HG02588 (cell line): ENCODE measurements around the gene MFN1.

Source experiments
- ATAC-seq: cut with Tn5 transposase; IDR thresholded peaks from one replicate; pipeline ENCODE4 v1.9.1; 2021; ENCODE audit warnings: mild to moderate bottlenecking, moderate library complexity; ENCODE audit not compliant: unreplicated experiment

MFN1 gene

DNA sequence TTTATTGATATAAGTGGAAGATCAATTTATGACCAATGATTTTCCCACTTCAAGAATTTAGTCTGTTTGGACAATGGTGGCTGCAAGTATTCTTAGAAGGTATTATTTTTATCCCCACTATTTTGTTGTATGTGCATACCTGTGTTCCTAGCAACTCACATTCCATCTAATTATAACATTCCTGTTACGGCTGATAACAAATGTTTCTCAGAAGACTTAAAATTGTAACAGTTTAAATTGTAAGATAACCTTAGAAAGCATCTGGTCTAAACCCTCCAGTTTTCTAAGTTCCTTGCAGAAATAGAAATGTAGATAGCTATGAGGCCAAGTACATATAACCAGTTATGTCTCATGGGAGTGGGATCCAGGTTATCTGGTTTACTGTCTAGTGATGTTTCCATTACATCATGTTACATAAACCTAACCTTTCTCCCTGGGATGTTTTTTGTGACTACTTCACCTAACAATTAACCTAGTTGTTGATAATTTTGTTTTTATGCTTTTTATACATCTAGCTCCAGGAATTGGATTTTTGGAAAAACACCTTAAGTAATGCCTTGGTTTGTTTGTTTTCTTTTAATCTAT is 11.1 kb upstream of the MFN1 start:
- no peak for ATAC-seq

DNA sequence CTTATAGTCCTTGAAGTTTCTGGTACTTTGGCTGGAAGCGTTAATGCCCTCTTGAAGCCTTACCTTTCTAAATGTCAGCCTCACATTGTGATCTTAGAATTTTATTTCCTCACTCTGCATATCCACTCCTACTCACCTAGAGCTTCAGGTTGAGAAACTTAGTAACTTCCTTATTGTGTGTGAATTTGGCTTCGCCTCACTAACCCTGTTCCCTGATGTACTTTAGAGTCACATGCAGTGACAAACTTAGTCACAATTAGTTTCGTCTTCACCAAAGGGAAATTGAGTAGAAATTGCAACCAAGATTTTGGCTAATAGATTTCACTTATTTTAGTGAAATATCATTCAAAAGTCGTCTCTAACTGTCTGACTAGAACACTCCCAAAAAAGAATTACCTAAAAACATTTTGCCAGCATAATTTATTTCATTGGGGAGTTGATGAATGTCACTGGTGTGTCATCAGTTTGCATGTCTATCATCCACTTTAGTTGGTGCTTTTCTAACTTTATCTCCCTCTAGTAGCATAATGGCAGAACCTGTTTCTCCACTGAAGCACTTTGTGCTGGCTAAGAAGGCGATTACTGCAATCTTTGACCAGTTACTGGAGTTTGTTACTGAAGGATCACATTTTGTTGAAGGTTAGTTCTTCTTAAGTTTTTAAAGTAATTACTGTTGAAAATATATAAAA is 960 bp downstream of the MFN1 start:
- peak; percentile 43 for ATAC-seq

DNA sequence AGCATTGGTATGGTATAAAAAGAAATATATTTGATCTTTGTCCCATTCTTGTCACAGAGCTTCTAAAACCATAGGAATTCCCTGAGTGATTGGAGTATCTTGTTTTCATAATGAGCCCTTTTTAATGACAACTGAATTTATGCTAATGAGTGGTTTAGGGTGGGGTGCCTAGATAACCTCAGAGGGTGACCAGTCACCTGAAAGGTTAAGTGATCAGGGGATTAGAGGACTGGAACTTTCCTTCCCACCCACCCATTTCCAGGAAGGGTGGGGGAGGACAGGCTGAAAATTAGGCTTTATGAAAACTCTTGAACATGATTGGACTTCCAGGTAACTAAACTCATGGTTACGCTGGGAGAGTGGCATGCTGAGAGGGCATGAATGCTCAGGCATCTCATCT is 8.5 kb downstream of the MFN1 start:
- no peak for ATAC-seq

DNA sequence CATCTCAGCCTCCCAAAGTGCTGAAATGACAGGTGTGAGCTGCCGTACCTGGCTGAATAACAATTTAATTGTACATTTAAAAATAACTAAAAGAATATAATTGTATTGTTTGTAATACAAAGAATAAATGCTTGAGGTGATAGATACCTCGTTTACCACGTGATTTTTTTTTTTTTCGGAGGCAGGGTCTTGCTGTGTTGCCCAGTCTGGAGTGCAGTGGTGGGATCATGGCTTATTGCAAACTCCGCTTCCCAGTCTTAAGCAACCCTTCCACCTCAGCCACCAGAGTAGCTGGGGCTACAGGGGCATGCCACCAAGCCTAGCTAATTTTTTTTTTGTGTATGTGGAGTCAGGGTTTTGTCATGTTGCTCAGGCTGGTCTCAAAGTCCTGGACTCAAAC is 15.8 kb downstream of the MFN1 start:
- no peak for ATAC-seq

DNA sequence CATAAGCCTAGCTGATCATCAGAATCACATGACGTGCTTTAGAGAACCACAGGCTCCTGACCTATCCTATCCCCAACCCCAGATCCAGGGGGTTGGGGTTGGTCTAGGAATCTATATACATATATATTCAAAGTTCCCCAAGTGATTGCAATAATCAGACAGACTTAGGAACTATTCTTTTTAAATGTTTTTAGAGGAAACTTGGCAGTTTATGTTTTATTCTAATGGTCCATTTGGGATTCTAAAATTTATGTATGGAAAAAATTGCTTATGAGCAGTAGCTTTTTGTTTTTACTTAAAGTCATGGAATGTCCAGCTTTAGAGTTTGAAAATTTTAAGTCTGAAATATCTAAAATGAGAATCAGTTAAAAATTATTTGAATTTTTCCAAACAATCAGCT is 22.1 kb downstream of the MFN1 start:
- no peak for ATAC-seq

DNA sequence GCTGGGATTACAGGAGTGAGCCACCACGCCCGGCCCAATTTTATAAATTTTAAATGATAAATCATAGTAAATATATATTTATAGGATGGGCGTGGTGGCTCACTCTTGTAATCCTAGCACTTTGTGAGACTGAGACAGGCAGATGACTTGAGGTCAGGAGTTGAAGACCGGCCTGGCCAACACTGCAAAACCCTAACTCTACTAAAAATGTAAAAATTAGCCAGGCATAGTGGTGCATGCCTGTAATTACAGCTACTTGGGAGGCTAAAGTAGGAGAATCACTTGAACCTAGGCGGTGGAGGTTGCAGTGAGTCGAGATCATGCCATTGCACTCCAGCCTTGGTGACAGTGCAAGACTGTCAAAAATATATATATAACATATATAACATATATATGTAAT is 26.4 kb downstream of the MFN1 start:
- no peak for ATAC-seq

DNA sequence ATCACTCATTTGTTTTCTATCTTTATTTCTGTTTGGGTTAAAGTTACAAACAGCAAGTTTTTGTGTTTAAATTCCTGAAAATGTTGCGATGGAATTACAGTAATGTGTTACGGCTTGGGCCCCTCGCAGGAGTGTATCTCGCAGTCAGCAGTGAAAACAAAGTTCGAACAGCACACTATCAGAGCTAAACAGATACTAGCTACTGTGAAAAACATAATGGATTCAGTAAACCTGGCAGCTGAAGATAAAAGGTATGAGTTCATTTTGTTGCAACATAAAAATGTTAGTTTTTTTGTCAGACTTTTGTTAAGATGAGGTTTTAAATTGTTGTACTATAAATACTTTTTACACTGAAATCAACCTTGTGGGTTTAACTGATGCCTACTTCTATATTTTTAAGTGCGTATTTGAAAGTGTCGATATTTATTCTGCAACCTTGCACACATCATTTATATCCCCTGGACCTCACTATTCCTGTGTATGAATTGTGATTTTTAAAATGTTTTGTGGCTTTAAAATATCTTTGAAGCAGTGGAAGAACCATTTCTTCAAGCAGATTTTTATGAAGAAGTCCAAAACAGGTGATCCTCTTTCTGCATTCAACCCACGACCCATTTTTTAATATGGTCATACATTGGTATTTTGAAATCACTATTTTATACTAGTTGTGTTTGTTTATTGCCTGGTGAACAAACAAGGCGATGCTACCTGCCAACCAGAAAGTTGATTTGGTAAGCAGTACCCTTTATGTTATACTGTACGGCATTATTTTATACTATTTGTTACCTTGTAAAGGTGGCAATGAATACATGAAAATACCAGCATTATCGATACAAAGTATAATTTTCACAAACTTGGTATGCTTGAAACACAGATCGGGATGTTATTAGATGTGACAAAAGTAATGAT is 27.8 kb downstream of the MFN1 start:
- no peak for ATAC-seq

DNA sequence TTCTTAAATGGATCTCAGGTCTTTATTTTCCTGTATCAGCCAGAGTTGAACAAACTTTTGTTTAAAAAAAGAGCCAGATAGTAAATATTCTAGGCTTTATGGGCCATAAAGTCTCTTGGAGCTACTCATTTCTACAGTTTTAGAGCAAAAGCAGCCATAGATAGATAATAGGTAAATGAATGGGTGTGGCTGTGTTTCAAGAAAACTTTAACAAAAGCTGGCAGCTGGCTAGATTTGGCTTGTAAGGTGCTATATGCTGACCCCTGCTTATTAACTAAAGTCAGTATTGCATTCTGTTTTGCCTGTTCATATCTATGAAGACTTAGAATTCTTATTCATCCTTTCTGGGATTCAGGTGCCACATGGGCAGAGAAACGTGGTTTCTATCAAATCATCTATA is 29.0 kb downstream of the MFN1 start:
- ATAC-seq, result no peak

DNA sequence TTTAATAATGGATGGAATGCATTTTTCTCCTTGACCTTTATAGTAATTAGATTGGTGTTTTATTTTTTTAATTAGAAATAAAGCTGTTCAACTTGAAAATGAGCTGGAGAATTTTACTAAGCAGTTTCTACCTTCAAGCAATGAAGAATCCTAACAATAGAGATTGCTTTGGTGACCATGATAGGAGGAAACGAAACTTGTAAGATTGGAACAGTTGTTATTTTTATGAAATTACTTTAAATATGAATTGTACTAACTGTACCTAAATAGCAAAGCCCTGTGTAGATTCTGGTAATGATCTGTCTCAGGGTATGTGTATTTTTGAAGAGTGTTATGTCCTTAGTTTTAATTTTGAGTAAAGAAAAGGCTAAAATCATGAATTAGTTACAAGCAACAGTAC is 44.4 kb downstream of the MFN1 start:
- ATAC-seq, result no peak

DNA sequence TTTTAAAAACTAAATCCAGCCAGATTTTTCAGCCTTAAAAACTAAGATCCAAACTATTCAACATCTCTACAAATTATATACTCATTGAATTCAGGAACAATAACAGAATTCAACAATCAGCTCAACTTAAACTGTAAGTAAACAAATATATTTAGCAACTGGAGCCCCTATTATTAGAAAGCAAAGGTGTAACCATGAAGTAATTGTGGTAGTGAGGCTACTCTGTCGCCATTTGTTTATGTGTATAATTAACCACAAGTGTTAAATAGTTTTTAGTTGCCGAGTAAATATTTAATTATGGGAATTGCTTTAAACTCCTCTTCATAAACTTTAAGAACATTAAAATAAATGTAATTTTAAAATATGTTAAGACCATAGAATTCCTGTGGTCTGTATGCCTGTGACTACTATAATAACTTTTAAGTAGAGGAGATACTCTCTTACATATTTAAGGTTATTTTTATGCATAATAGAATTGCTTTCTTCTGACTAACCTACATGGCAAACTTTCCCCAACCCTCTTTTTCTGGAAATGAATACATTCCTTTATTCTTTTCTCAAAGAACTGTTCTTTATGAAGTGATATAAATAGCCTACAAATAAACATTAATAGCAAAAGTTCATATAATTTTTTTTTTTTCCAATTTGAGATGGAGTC is 51.2 kb downstream of the MFN1 start:
- no peak for ATAC-seq

DNA sequence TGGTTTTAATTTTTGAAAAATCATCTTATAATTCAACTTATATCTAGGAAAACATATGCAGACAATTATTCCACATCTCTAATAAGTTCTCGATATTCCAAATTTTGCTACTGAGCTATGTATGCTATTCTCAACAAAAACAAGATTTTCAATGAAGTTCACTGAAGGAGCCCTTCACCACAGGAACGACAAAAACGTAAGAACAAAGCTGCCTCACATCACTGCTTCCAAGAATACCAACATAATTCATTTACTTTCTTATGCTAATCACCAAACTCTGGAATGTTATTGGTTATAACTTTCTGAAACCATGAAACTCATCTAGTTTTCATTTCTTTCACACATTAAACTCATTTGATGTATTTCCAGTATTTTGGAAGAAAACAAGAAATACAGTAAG is 54.1 kb downstream of the MFN1 start:
- ATAC-seq, result no peak

DNA sequence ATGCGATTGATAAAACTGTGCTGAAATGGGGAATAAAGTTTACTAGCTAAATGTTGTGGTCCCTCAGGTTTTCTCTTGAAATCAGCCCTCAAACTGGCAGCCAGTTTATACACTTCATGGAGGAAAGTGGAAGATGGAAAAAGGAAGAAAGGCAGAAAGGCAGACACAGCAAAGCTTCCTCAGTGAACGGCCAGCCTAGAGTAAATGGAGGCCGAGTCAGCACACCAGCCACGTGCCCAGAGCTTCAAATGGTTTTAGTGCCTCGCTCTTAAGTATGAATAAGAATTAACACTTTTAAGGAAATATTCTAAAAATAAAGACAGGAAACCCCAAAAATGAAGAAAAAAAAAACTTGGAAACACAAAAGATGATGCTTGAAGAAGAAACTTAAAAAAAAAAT is 55.5 kb downstream of the MFN1 start:
- no peak for ATAC-seq

DNA sequence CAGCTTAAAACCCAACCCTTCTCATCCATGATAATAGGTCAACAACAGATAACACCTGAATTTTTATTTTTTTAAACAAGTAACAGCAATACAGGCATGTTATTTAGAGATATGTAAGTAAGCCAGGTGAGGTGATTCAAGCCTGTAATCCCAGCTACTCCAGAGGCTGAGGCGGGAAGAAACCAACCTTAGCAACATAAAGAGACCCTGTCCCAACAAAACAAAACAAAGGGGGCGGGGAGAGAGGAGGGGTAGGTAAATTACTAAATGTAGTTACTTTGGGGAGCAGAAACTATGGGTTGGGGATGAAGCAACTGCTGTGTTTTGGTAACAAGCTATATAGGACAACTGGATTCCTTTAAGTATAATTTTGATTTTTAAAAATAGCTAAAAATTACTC is 56.8 kb downstream of the MFN1 start:
- no peak for ATAC-seq

DNA sequence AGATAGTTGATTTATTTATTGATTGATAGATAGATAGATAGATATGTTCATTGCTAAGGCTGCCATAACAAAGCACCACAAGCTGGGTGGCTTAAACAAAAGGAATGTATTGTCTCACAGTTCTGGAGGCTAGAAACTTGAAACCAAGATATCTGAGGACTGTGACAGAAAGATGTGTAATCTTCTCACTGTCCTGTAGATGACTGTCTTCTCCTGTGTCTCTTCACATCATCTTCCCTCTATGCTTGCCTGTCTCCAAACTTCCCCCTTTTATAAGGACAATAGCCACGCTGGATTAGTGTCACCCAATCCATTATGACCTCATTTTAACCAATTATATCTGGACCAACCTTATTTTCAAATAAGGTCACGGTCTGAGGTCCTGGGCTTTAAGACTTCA is 62.8 kb downstream of the MFN1 start:
- ATAC-seq, result no peak

DNA sequence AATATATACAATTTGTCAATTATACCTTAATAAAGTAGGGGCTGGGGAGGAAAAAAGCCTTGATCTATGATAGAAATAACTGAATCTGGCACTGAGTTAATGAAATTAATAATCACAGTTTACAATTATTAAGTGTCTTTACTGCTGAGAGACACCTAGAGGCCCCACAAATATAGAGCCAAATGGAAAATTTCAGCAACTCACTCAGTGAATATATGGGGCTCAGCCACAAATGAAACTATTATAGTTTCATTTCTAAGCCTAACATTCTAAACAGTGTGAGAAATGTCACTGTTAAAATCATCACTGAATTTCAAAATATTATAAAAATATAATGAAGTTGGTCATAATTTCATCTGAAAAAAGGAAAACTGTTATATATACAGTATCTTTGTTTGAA is 63.5 kb downstream of the MFN1 start:
- ATAC-seq, result no peak

DNA sequence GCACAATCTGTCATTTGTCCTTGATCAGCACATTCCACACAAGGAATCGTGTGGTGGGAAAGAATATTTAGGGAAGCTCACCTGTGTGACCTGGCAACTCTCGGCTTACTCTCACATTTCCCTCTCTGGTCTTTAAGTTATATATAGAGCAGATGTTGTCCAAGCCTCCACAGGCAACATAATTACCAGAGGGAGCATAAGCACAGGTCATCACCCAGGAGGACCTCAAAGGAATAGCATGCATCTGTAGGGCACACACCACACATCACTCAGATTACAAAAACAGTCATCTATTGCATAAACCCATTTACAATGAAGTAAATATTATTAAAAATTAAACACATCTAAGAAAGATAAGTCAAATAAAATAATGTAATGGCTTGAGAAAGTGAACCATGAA is 67.3 kb downstream of the MFN1 start:
- no peak for ATAC-seq

DNA sequence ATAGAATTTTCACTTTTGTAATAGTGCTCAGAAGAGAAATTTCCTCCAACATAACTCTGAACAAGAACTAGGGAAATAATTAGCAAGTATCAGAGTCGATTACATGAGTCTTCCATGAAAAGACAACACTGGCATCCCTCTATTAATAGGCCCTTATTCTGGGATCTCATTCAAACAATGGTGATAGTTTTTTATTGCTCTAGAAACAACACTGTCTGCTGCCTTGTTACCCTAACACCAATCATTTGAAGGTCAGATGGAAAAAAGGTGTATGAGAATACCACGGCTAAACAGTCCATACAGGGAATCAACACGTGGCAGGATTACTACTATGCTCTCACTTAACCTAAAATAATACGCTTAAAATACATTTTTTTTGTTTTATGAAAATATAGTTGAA is 67.9 kb downstream of the MFN1 start:
- no peak for ATAC-seq

DNA sequence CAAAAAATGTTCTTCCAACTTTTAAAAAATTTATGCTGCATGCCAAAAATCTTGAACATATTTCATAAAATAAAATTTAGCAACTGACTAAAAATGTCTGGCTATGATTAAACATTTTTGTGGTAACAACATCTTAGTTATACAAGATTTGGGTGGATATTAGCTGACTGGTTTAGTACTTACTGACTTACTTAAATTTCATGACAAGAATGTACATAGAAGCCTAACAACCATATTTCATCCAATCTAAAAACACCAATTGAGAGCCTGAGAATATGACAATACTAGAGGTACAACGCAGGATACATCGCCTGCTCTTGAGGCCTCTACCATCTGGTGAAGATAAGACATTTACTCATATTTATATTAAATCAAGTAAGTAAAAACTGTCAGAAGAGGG is 69.2 kb downstream of the MFN1 start:
- no peak for ATAC-seq

DNA sequence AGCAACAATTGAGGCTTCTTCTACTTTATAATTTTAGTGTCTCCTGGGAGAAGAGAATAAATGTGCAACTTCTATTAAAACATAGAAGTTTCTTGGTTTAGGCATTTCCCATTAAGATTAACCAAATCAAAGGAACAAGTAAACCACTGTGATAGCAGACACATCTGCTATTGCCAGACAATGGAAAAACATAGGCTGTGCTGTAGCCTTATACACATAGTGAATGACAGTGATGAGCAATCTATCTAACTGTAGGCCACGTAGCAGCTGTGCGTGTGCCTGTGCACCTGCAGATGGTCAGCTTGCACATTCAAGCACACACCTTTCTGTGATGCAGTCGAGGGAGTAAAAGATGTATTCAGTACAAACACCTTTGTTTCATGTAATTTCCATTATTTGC is 71.1 kb downstream of the MFN1 start:
- ATAC-seq, result no peak

DNA sequence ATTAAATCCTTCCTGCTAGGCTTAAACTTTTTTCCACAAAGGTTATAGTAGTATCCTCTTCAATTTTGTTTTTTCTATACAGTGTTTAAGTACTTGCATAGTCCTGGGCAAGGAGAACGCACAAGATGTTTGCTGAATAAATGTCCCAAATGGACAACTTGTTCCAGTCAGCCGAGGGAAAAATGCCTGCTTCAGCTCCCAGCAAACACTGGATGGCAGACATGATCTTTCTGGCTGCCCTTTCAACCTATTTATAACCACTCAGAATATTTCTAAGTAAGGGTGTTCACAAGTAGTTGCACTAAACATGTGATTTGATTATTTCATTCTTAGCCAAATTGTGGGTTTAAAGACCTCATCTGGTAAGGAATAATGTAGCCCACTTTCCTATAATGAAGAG is 74.0 kb downstream of the MFN1 start:
- ATAC-seq, result no peak

DNA sequence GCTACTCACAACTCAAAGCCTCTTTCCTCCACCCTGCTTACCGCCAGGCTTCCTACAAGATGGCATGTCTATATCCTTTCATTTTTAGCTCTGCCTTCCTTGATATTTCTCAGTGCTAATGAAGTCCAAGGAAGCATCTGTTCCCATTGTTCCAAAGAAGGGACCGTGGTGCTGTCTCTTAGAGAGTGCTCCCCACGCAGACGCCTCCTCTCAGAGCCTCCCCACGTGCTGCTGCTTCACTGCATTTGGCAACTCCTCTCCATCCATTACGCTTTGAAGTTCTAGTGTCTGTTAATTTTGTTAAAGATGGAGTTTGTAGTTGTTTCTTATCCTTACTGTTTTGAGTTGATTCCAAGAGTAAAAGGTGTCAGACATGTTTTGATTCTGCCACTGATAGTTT is 77.6 kb downstream of the MFN1 start:
- no peak for ATAC-seq
